ENCODE measurements around the gene GYS1.
A peak's percentile ranks its signal among the peaks of the same experiment; 100 is the strongest.

Gene GYS1

GRCh38 chr19:48967346-48968178 lies 25.5 kb downstream of the GYS1 start:
- TF ChIP-seq CTCF (IDR thresholded peaks at IDR 0.05; ENCODE audit: insufficient read depth, low read depth, low read length, missing control alignments): no peak
- peak; percentile 33 for DNase-seq (ENCODE audit: low read depth)
- H3K4me3 ChIP-seq (ENCODE audit: low read length): no peak overlapping the region

GRCh38 chr19:48966541-48967345 lies 26.4 kb downstream of the GYS1 start:
- no peak for TF ChIP-seq CTCF (IDR thresholded peaks at IDR 0.05; ENCODE audit: insufficient read depth, low read depth, low read length, missing control alignments)
- no peak for DNase-seq (ENCODE audit: low read depth)
- H3K4me3 ChIP-seq (ENCODE audit: low read length): peak overlapping the region; percentile 86

GRCh38 chr19:48965806-48966540 lies 27.1 kb downstream of the GYS1 start:
- no peak for TF ChIP-seq CTCF (IDR thresholded peaks at IDR 0.05; ENCODE audit: insufficient read depth, low read depth, low read length, missing control alignments)
- DNase-seq (ENCODE audit: low read depth): peak; percentile 89
- H3K4me3 ChIP-seq (ENCODE audit: low read length): peak overlapping the region; percentile 86

- no peak for TF ChIP-seq CTCF (IDR thresholded peaks at IDR 0.05; ENCODE audit: insufficient read depth, low read depth, low read length, missing control alignments)
- DNase-seq (ENCODE audit: low read depth): peak; percentile 92
- H3K4me3 ChIP-seq (ENCODE audit: low read length): peak within 1 kb of the TSS; percentile 86
Observed at GRCh38 chr19:48965040-48965805, 27.9 kb downstream of the GYS1 start, which contains the start of gene FTL. Gene FTL, plus strand, starts transcription at chr19:48965309. Its CDS starts 199 bp downstream, at chr19:48965508.

GRCh38 chr19:48964205-48965039 lies 28.7 kb downstream of the GYS1 start:
- peak; percentile 18 for DNase-seq (ENCODE audit: low read depth)
- TF ChIP-seq CTCF (IDR thresholded peaks at IDR 0.05; ENCODE audit: insufficient read depth, low read depth, low read length, missing control alignments): no peak
- H3K4me3 ChIP-seq (ENCODE audit: low read length): peak overlapping the region; percentile 5

Data from epithelial cell of esophagus (primary cell).